Activated naive CD4-positive, alpha-beta T cell treated with anti-CD3 and anti-CD28 coated beads for 36 hours (primary cell): ENCODE results near the gene PPP1R13B. TPM values are rescaled to one million over a fixed set of nuclear protein-coding genes. Genes with fewer than 3 reads are reported as not detected.
A peak's percentile ranks its signal among the peaks of the same experiment; 100 is the strongest.

Experiments used
- CTCF ChIA-PET: fragments of 350-600 bp; sonication (Branson Sonifier 250); formaldehyde crosslinking; loops from one replicate; lab custom pipeline; 2021; ENCODE audit warnings: antibody characterized with exemption; lab: Charles Lee
- DNase-seq: peaks from one replicate; pipeline ENCODE4 v3.0.0-alpha.2; 2020
- H3K27ac Mint-ChIP-seq: one replicate; pipeline ENCODE4 v1.8.0; 2021; ENCODE audit warnings: mild to moderate bottlenecking, mixed read lengths
- H3K27me3 Mint-ChIP-seq: one replicate; pipeline ENCODE4 v1.8.0; 2021; ENCODE audit warnings: low read depth, mixed read lengths
- H3K36me3 Mint-ChIP-seq: one replicate; pipeline ENCODE4 v1.8.0; 2021; ENCODE audit warnings: low read depth, mixed read lengths
- H3K4me1 Mint-ChIP-seq: one replicate; pipeline ENCODE4 v1.8.0; 2021; ENCODE audit warnings: low read depth, mixed read lengths
- H3K4me3 Mint-ChIP-seq: one replicate; pipeline ENCODE4 v1.8.0; 2021; ENCODE audit warnings: mild to moderate bottlenecking, moderate library complexity, mixed read lengths
- H3K9me3 Mint-ChIP-seq: one replicate; pipeline ENCODE4 v1.8.0; 2021; ENCODE audit warnings: mixed read lengths
- intact Hi-C: fragments of 100-400 bp; cut with micrococcal nuclease; formaldehyde crosslinking; loops from one replicate; pipeline ENCODE4 v1.15.1; 2023
- total RNA-seq, 2 experiments: library from RNA; stranded (reverse); gene quantifications; one replicate each; pipeline ENCODE4 v1.2.3, GENCODE V29; 2021

PPP1R13B gene
- total RNA-seq, 2 experiments from 2014 or later, result 8.0 to 8.6 TPM

- no peaks in the 10 kb centered on the region for H3K9me3 Mint-ChIP-seq
- CTCF ChIA-PET, result no interaction called here
- DNase-seq, result no peak
- no peak overlapping the region for H3K4me3 Mint-ChIP-seq
- peaks cover 4% of the 10 kb centered on the region for H3K4me1 Mint-ChIP-seq
- H3K27me3 Mint-ChIP-seq, result no peaks in the 10 kb centered on the region
- intact Hi-C loops, result loop anchor here (10.0 kb wide), 1 partner anchor 1598 kb away; the partner anchor contains the start of gene BRF1
- peaks cover 21% of the 10 kb centered on the region for H3K36me3 Mint-ChIP-seq
- H3K27ac Mint-ChIP-seq, result no peak overlapping the region
Observed at GRCh38 chr14:103706551-103707328, 140.6 kb downstream of the PPP1R13B start.

- CTCF ChIA-PET, result no interaction called here
- Mint-ChIP-seq H3K4me3 (no peak overlapping the region), H3K27me3 (no peaks in the 10 kb centered on the region), H3K4me1 (peaks cover under 1% of the 10 kb centered on the region), H3K27ac (no peak overlapping the region), H3K9me3 (no peaks in the 10 kb centered on the region), H3K36me3 (peaks cover 17% of the 10 kb centered on the region)
- intact Hi-C loops, result loop anchor here (10.0 kb wide), 1 partner anchor 1599 kb away; the partner anchor contains the start of gene BRF1
- no peak for DNase-seq
Observed at GRCh38 chr14:103705504-103706284, 141.7 kb downstream of the PPP1R13B start.

GRCh38 chr14:103705118-103705503 lies 142.3 kb downstream of the PPP1R13B start:
- Mint-ChIP-seq H3K27me3 (no peaks in the 10 kb centered on the region), H3K9me3 (no peaks in the 10 kb centered on the region), H3K4me3 (no peak overlapping the region), H3K27ac (peak overlapping the region; percentile 58), H3K4me1 (no peaks in the 10 kb centered on the region), H3K36me3 (peaks cover 17% of the 10 kb centered on the region)
- intact Hi-C loops, result loop anchor here (10.0 kb wide), 1 partner anchor 1600 kb away; the partner anchor contains the start of gene BRF1
- CTCF ChIA-PET, result no interaction called here
- DNase-seq, result no peak

- no peaks in the 10 kb centered on the region for H3K9me3 Mint-ChIP-seq
- CTCF ChIA-PET, result no interaction called here
- no peaks in the 10 kb centered on the region for H3K4me1 Mint-ChIP-seq
- H3K4me3 Mint-ChIP-seq, result no peak overlapping the region
- H3K27ac Mint-ChIP-seq, result peak overlapping the region; percentile 58
- no peak for DNase-seq
- H3K36me3 Mint-ChIP-seq, result peaks cover 17% of the 10 kb centered on the region
- no peaks in the 10 kb centered on the region for H3K27me3 Mint-ChIP-seq
- intact Hi-C loops, result loop anchor here (10.0 kb wide), 1 partner anchor 1600 kb away; the partner anchor contains the start of gene BRF1
Observed at GRCh38 chr14:103704708-103705107, 142.7 kb downstream of the PPP1R13B start.

DNA sequence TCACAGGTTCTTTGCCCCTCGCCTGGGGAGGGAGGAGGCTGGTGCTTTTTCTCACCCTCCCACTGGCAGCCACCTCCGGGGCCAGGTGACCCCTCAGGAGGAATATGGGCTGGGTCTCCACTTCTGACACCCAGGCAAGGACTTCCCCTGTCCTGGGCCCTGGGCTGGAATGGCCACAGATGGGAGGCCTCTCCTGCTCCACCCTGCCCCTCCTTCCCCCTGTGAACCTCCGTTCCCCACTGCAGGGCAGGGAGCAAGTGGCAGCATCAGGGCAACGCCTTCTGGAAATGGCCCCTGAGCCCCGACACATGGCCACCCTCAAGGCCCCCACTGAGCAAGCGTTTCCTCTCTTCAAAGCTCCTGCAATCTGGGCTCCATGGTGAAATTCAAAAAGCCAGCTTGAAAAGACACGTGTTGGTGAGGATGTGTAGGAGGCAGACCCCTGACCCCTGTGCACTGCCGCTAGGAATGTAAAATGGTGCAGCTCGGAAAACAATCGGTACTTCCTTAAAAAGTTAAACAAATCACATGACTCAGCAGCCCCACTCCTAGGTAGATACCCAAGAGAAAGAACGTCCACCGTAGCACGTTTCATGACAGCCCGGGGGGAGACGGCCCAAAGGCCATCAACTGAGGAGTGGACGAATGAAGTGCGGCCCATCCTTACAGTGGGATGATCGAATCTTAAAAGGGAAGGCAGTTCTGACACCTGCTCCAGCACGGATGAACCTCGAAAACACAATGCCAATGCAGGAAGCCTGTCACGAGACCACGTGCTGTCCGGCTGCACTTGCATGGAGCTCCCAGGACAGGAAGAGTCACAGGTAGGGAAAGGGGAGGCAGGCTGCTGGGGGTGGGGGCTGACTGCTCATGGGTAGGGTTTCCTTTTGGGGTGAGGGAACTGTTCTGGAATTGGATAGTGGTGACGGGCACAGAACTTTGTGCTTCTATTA lies 143.7 kb downstream of the PPP1R13B start:
- intact Hi-C loops, result loop anchor here (10.0 kb wide), 1 partner anchor 1601 kb away; the partner anchor contains the start of gene BRF1
- Mint-ChIP-seq H3K27me3 (no peaks in the 10 kb centered on the region), H3K4me3 (no peak overlapping the region), H3K36me3 (peaks cover 17% of the 10 kb centered on the region), H3K27ac (peak overlapping the region; percentile 65), H3K9me3 (no peaks in the 10 kb centered on the region), H3K4me1 (no peaks in the 10 kb centered on the region)
- DNase-seq, result no peak
- CTCF ChIA-PET, result no interaction called here

- no peak for DNase-seq
- intact Hi-C loops, result loop anchor here (10.0 kb wide), 1 partner anchor 1602 kb away; the partner anchor contains the start of gene BRF1
- Mint-ChIP-seq H3K27me3 (no peaks in the 10 kb centered on the region), H3K36me3 (peaks cover 13% of the 10 kb centered on the region), H3K4me3 (no peak overlapping the region), H3K27ac (peak overlapping the region; percentile 65), H3K9me3 (no peaks in the 10 kb centered on the region), H3K4me1 (no peaks in the 10 kb centered on the region)
- CTCF ChIA-PET, result no interaction called here
Observed at GRCh38 chr14:103702497-103703432, 144.6 kb downstream of the PPP1R13B start.

DNA sequence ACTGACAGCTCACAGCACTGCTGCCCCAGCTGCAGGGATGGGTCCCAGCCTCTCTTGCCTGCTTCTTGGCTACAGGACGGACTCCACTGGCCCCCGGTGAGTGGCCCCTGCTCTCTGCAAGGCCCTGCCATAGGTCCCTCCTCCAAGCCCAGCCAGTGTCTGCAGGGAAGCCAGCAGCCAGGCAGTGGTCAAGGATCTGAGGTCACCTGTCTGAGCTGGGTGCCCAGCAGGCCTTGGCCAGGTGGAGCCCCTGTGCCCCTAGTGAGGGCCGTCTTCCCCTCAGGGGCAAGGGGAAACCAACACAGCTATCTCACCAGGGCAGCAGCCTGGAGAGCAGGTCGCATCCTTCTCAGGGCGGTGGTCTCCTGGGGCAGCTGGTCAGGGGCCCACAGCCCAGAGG lies 145.3 kb downstream of the PPP1R13B start:
- DNase-seq, result no peak
- CTCF ChIA-PET, result no interaction called here
- no peaks in the 10 kb centered on the region for H3K9me3 Mint-ChIP-seq
- no peak overlapping the region for H3K27ac Mint-ChIP-seq
- H3K4me1 Mint-ChIP-seq, result no peaks in the 10 kb centered on the region
- intact Hi-C loops, result loop anchor here (10.0 kb wide), 1 partner anchor 1603 kb away; the partner anchor contains the start of gene BRF1
- no peak overlapping the region for H3K4me3 Mint-ChIP-seq
- peaks cover 13% of the 10 kb centered on the region for H3K36me3 Mint-ChIP-seq
- H3K27me3 Mint-ChIP-seq, result no peaks in the 10 kb centered on the region

DNA sequence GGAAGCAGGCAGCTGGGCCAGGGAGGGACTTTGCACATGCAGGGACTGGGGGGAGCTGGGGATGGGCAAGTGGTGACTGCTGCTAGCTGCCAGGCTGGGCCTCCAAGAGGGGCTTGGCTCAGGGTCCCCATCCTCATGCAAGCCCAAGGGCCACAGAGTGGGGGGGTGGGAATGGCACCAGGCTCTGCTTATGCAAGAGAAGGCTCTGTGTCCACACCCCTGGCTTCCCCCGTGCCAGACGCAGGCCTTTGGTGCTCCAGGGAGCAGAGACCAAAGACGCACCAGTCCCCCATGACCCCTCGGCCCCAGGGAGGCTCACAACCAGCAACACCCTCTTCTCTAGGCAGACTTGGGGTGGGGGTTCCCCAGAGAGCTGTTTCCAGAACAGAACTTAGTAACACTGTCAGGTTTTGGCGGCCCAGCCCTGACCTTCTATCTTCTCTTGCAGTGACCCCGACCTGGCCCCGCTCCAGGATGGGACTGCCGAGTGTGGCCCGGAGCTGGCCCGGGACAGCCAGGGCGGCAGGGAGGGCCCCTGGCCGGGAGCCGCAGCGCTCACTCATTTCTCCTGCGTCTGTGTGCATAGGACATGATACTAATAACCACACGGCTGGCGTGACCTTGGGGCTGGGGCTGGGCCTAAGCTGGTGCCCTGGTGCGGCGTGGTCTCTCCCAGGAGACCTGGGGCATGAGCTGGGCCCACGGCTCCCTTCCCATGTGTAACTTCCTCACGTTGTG lies 146.5 kb downstream of the PPP1R13B start:
- intact Hi-C loops, result loop anchor here (10.0 kb wide), 1 partner anchor 1604 kb away; the partner anchor contains the start of gene BRF1
- no peaks in the 10 kb centered on the region for H3K4me1 Mint-ChIP-seq
- H3K27me3 Mint-ChIP-seq, result no peaks in the 10 kb centered on the region
- CTCF ChIA-PET, result no interaction called here
- no peak for DNase-seq
- no peak overlapping the region for H3K4me3 Mint-ChIP-seq
- no peak overlapping the region for H3K27ac Mint-ChIP-seq
- no peaks in the 10 kb centered on the region for H3K9me3 Mint-ChIP-seq
- peaks cover 14% of the 10 kb centered on the region for H3K36me3 Mint-ChIP-seq

GRCh38 chr14:103699901-103700752 lies 147.2 kb downstream of the PPP1R13B start:
- H3K4me1 Mint-ChIP-seq, result no peaks in the 10 kb centered on the region
- intact Hi-C loops, result loop anchor here (10.0 kb wide), 1 partner anchor 1605 kb away; the partner anchor contains the start of gene BRF1
- peaks cover 12% of the 10 kb centered on the region for H3K36me3 Mint-ChIP-seq
- no peak for DNase-seq
- no peaks in the 10 kb centered on the region for H3K27me3 Mint-ChIP-seq
- no peaks in the 10 kb centered on the region for H3K9me3 Mint-ChIP-seq
- no peak overlapping the region for H3K27ac Mint-ChIP-seq
- H3K4me3 Mint-ChIP-seq, result no peak overlapping the region
- CTCF ChIA-PET, result no interaction called here

DNA sequence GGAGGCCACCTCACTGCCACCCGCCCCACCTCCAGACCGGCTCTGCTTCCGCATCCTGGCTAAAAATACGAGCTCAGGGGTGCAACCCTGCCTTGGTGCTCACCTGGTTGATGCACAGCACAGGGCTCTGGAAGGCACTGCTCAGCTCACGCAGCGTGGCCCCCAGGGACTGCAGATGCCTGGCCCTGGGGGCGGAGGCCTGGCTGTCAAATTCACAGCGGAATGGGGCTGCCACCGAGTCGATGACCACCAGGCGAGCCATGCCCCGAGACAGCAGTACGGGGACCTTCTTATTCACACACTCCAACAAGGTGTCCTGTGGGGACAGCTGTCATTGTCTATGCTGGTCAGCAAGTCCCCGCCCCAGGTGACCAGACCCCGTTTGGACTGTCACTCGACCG lies 148.1 kb downstream of the PPP1R13B start:
- DNase-seq, result no peak

More for the DNA sequence above, 148.1 kb downstream of the PPP1R13B start:
- no peaks in the 10 kb centered on the region for H3K4me1 Mint-ChIP-seq
- no peak overlapping the region for H3K4me3 Mint-ChIP-seq
- peaks cover 12% of the 10 kb centered on the region for H3K36me3 Mint-ChIP-seq
- H3K27me3 Mint-ChIP-seq, result no peaks in the 10 kb centered on the region
- CTCF ChIA-PET, result interaction anchor here (0.6 kb wide), 1 partner anchor 138 kb away, joined by 3 read pairs; no protein-coding TSS in a partner anchor
- intact Hi-C loops, result no loop called here
- no peak overlapping the region for H3K27ac Mint-ChIP-seq
- no peaks in the 10 kb centered on the region for H3K9me3 Mint-ChIP-seq
